Breast epithelium (tissue), 4 donors: ENCODE results near the gene FGL2. TPM values are rescaled to one million over a fixed set of nuclear protein-coding genes. Genes with fewer than 3 reads are reported as not detected.

Experiments used
- DNase-seq, 2 donors: peaks; one replicate each; pipeline ENCODE4 v3.0.0-alpha.2; 2019; ENCODE audit warnings: low spot score in 2 of 2
- H3K27ac ChIP-seq, 2 donors: fragments of 200-600 bp; sonication (generic) in 1 of 2; one replicate each; pipeline ENCODE4 v1.5.1; 2016 to 2019; ENCODE audit warnings: mild to moderate bottlenecking in 1 of 2
- H3K27me3 ChIP-seq, 2 donors: fragments of 200-600 bp; sonication (generic) in 1 of 2; one replicate each; pipeline versions ENCODE4 v1.5.1 to v1.6.0; 2017 to 2019; ENCODE audit warnings: control low read depth in 1 of 2, mild to moderate bottlenecking in 1 of 2
- H3K36me3 ChIP-seq: fragments of 200-600 bp; one replicate; pipeline ENCODE4 v1.5.1; 2019
- H3K4me1 ChIP-seq, 2 donors: fragments of 200-600 bp; sonication (generic); one replicate each; pipeline ENCODE4 v1.5.1; 2016 to 2019; ENCODE audit warnings: control low read depth in 1 of 2
- H3K4me3 ChIP-seq, 3 donors: fragments of 200-600 bp; sonication (generic); 1 replicate in 2 of 3; 2 replicates in 1 of 3; pipeline ENCODE4 v1.5.1; 2016 to 2019; ENCODE audit warnings: mild to moderate bottlenecking in 3 of 3, moderate library complexity in 2 of 3
- H3K9me3 ChIP-seq, 2 donors: fragments of 200-600 bp; sonication (generic) in 1 of 2; one replicate each; pipeline ENCODE4 v1.5.1; 2016 to 2019; ENCODE audit warnings: control low read depth in 1 of 2
- POLR2A ChIP-seq: fragments of 450-650 bp; IDR thresholded peaks from one replicate; pipeline ENCODE4 v1.6.1; 2016; ENCODE audit warnings: antibody characterized with exemption, mild to moderate bottlenecking, moderate library complexity
- POLR2AphosphoS5 ChIP-seq, 3 donors: sonication (generic); formaldehyde crosslinking; IDR thresholded peaks; one replicate each; pipeline ENCODE4 v1.6.1; 2017; ENCODE audit warnings: antibody characterized with exemption in 3 of 3
- intact Hi-C: fragments of 100-400 bp; cut with DNase I; formaldehyde crosslinking; loops from one replicate; pipeline ENCODE4 v1.15.1; 2023; ENCODE audit warnings: low total_unique reads
- total RNA-seq, 3 donors: library from RNA; depleted of rRNA; stranded (reverse); fragments of >200 nt; gene quantifications; one replicate each; pipeline ENCODE4 v1.1.0, GENCODE V29; 2016
- TF ChIP-seq, protein P1 (sequence below), 3 donors: fragments of 450-650 bp; IDR thresholded peaks; one replicate each; pipeline ENCODE4 v1.5.1; 2016 to 2017; ENCODE audit warnings: antibody characterized with exemption in 3 of 3, mild to moderate bottlenecking in 3 of 3, moderate library complexity in 3 of 3

FGL2 gene
- total RNA-seq, 3 donors from 2014 or later, result 17.4 to 62.1 (median 23.3) TPM

DNA sequence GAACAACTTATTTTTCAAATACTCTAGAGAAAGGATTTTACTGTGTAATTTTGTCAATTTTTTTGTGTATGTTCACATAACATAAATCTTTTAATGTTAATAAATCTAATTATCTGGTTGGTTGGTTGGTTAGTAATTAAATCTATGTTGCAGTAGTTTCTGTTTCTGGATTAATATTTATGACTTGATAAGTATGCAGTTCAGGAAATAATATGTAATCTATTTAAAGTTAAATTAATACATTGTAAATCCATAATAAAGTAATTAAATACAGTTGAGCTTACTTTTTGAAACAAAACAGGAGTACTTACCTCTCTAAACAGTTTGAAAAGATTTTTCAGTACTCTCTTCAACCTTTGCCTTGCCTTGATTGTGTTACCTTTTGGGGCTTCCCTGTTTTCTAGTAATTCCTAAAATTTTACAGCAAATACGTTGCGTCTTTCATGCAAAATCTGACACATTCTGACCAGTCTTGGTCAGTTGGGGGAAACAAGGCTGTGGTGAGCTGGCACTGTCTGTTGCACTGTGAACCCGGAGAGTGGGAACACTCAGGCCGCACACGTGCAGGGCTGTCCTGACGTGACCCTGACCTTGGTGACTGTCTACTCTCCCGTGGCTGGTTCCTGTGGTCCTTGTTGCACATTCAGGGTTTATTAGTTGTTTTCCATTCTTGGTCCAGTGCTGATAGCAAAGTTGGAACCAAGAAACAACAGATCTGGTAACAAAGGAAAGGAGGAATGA, 45.6 kb upstream of the FGL2 start:
- Histone ChIP-seq H3K27me3 (no peaks in the 10 kb centered on the region), H3K9me3 (no peaks in the 10 kb centered on the region), H3K36me3 (no peaks in the 10 kb centered on the region), H3K4me1 (no peaks in the 10 kb centered on the region), H3K4me3 (no peak overlapping the region), H3K27ac (no peak overlapping the region)
- TF ChIP-seq POLR2AphosphoS5 (IDR thresholded peaks at IDR 0.05) (no peak), POLR2A (no peak)
- TF ChIP-seq, protein P1, sequence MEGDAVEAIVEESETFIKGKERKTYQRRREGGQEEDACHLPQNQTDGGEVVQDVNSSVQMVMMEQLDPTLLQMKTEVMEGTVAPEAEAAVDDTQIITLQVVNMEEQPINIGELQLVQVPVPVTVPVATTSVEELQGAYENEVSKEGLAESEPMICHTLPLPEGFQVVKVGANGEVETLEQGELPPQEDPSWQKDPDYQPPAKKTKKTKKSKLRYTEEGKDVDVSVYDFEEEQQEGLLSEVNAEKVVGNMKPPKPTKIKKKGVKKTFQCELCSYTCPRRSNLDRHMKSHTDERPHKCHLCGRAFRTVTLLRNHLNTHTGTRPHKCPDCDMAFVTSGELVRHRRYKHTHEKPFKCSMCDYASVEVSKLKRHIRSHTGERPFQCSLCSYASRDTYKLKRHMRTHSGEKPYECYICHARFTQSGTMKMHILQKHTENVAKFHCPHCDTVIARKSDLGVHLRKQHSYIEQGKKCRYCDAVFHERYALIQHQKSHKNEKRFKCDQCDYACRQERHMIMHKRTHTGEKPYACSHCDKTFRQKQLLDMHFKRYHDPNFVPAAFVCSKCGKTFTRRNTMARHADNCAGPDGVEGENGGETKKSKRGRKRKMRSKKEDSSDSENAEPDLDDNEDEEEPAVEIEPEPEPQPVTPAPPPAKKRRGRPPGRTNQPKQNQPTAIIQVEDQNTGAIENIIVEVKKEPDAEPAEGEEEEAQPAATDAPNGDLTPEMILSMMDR (IDR thresholded peaks at IDR 0.05), result no peak
- DNase-seq, result no peak
- intact Hi-C loops, result no loop called here

DNA sequence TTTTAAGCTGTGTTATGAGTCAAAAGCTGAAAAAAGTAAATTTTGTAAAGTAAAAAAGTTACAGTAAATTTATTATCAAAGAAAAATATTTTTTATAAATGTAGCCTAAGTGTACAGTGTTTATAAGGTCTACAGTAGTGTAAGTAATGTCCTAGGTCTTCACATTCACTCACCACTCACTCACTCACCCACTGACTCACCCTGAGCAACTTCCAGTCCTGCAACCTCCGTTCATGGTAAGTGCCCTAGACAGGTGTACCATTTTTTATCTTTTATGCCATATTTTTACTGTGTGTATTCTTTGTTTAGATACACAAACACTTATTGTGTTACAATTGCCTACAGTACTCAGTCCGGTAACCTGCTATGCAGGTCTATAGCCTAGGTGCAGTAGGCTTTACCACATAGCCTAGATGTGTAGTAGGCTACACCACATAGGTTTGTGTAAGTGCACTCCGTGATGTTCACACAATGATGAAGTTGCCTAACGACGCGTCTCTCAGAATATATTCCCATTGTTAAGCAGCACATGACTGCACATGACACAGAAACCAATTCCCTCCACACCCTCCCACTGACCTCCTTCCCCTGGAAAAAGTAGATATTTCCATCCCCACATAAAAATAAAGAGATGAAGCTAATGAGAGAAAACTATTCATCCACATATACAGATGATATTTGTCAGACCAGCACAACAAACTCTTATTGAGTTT, 44.8 kb upstream of the FGL2 start:
- Histone ChIP-seq H3K27ac (no peak overlapping the region), H3K9me3 (no peaks in the 10 kb centered on the region), H3K4me3 (no peak overlapping the region), H3K27me3 (no peaks in the 10 kb centered on the region), H3K4me1 (no peaks in the 10 kb centered on the region), H3K36me3 (no peaks in the 10 kb centered on the region)
- TF ChIP-seq, protein P1 (IDR thresholded peaks at IDR 0.05), result no peak
- TF ChIP-seq POLR2A, result no peak
- no peak for TF ChIP-seq POLR2AphosphoS5 (IDR thresholded peaks at IDR 0.05)
- intact Hi-C loops, result no loop called here
- DNase-seq, result no peak

DNA sequence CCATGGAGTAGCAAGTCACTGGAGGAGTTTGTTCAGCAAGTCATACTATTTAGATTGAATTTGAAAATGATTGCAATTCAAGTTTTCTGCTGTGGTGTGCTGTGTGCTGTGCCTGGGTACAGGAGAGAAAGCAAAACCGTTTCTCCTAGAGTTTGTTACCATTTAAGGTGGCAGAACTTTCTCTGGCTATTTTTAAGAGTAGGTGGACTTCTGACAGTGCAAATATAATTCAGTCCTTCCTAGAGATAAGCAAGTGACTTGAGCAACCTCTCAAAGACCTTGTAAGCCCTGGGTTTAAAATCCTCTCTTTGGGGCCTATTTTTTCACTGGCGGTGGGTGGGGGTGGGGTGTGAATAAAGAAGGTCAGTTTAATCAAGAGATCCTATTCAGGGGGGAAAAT, 42.9 kb upstream of the FGL2 start:
- no peak for TF ChIP-seq POLR2A
- TF ChIP-seq, protein P1 (IDR thresholded peaks at IDR 0.05), result no peak
- TF ChIP-seq POLR2AphosphoS5 (IDR thresholded peaks at IDR 0.05), result no peak
- no peak overlapping the region for H3K4me3 ChIP-seq

DNA sequence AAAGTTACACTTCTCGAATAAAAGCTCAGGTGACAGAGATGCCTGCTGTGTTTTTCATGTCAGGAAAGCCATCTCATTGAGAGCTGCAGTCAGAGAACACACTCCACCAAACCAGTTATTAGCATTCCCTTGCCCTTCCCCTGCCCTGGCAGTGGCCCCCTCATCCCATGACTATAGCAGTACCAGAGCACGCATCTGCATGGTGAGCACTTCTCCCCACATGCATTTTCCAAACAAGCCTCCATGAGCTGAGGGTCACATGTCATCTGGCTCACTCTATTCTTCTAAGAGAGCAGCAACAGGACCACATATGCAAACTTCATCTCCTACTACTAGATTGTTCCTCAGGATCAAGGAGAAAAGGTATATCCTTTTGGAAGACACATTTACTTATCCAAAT, 42.4 kb upstream of the FGL2 start:
- Histone ChIP-seq H3K4me1 (no peaks in the 10 kb centered on the region), H3K27me3 (no peaks in the 10 kb centered on the region), H3K27ac (no peak overlapping the region), H3K9me3 (no peaks in the 10 kb centered on the region), H3K36me3 (no peaks in the 10 kb centered on the region), H3K4me3 (no peak overlapping the region)
- TF ChIP-seq, protein P1 (IDR thresholded peaks at IDR 0.05), result no peak
- TF ChIP-seq POLR2AphosphoS5 (IDR thresholded peaks at IDR 0.05) (no peak), POLR2A (no peak)
- intact Hi-C loops, result no loop called here
- no peak for DNase-seq

More for the DNA sequence above, 42.9 kb upstream of the FGL2 start:
- Histone ChIP-seq H3K36me3 (no peaks in the 10 kb centered on the region), H3K27me3 (no peaks in the 10 kb centered on the region), H3K27ac (no peak overlapping the region), H3K9me3 (no peaks in the 10 kb centered on the region), H3K4me1 (no peaks in the 10 kb centered on the region)
- no peak for DNase-seq
- intact Hi-C loops, result no loop called here

DNA sequence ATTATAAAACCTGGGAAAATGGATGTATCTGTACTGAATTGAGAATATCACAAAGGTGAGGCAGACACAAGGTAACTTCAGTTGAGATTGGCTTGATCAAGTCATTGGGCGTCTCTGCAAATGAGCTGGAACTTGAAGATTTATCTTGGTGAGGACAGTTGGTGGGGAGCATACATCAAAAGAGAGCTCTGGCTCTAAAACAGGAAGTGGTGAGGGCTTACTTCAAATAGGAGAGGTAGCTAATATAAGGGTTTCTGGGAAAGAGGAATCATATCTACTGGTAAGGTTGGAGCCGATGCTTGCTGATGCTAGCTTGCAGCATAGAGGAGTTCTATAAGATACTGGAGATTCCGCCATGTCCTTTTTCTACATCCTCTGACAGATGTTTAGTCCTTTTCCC, 39.9 kb upstream of the FGL2 start:
- Histone ChIP-seq H3K4me3 (no peak overlapping the region), H3K27ac (no peak overlapping the region), H3K4me1 (no peaks in the 10 kb centered on the region), H3K27me3 (no peaks in the 10 kb centered on the region), H3K36me3 (no peaks in the 10 kb centered on the region), H3K9me3 (no peaks in the 10 kb centered on the region)
- intact Hi-C loops, result no loop called here
- no peak for DNase-seq
- TF ChIP-seq, protein P1 (IDR thresholded peaks at IDR 0.05), result no peak
- no peak for TF ChIP-seq POLR2AphosphoS5 (IDR thresholded peaks at IDR 0.05)
- no peak for TF ChIP-seq POLR2A
